SK-N-SH (cell line): ENCODE measurements around the gene OSBPL10.

Experiments used
- EP300 ChIP-seq, 2 experiments: IDR thresholded peaks; 2 replicates each; pipeline versions ENCODE4 v1.4.0 to v1.6.1; 2012; ENCODE audit warnings: borderline replicate concordance in 1 of 2, low read depth in 1 of 2, low read length in 1 of 2
- EZH2phosphoT487 ChIP-seq: fragments of 200-600 bp; sonication (generic); IDR thresholded peaks from 2 replicates; pipeline ENCODE4 v1.6.1; 2017; ENCODE audit warnings: low read depth, mixed run types, mild to moderate bottlenecking, antibody characterized with exemption, moderate library complexity, borderline replicate concordance
- FOXM1 ChIP-seq: IDR thresholded peaks from 2 replicates; pipeline ENCODE4 v1.4.0; 2012; ENCODE audit warnings: low read depth, mild to moderate bottlenecking
- JUND ChIP-seq: IDR thresholded peaks from 2 replicates; pipeline ENCODE4 v1.4.0; 2012
- MEF2A ChIP-seq: IDR thresholded peaks from 2 replicates; pipeline ENCODE4 v1.4.0; 2012; ENCODE audit warnings: low read depth, borderline replicate concordance
- POLR2AphosphoS5 ChIP-seq: IDR thresholded peaks from 2 replicates; pipeline ENCODE4 v1.6.1; 2012; ENCODE audit warnings: low read depth, low read length
- RCOR1 ChIP-seq: fragments of 150-350 bp; IDR thresholded peaks from 2 replicates; pipeline ENCODE4 v1.6.1; 2017; ENCODE audit warnings: antibody characterized with exemption, low read length
- RFX5 ChIP-seq: IDR thresholded peaks from 2 replicates; pipeline ENCODE4 v1.6.1; 2012; ENCODE audit warnings: mild to moderate bottlenecking, improper control_type of control experiment, low read length
- TCF12 ChIP-seq: IDR thresholded peaks from 2 replicates; pipeline ENCODE4 v1.4.0; 2012
- YY1 ChIP-seq: IDR thresholded peaks from 2 replicates; pipeline ENCODE4 v1.4.0; 2012; ENCODE audit warnings: low read depth, mild to moderate bottlenecking
- TF ChIP-seq, protein P1 (sequence below): fragments of 200-600 bp; sonication (generic); IDR thresholded peaks from 2 replicates; pipeline ENCODE4 v1.6.1; 2017; ENCODE audit warnings: antibody characterized with exemption, mild to moderate bottlenecking, moderate library complexity
- TF ChIP-seq, protein P2 (sequence below): fragments of 150-350 bp; IDR thresholded peaks from 2 replicates; pipeline ENCODE4 v1.6.1; 2017; ENCODE audit warnings: antibody characterized with exemption, low read length, low read depth, borderline replicate concordance
- TF ChIP-seq, protein P3 (sequence below): IDR thresholded peaks from 2 replicates; pipeline ENCODE4 v1.4.0; 2012; ENCODE audit warnings: low read depth
- TF ChIP-seq, protein P4 (sequence below): IDR thresholded peaks from 2 replicates; pipeline ENCODE4 v1.4.0; 2012; ENCODE audit warnings: low read depth, borderline replicate concordance

DNA sequence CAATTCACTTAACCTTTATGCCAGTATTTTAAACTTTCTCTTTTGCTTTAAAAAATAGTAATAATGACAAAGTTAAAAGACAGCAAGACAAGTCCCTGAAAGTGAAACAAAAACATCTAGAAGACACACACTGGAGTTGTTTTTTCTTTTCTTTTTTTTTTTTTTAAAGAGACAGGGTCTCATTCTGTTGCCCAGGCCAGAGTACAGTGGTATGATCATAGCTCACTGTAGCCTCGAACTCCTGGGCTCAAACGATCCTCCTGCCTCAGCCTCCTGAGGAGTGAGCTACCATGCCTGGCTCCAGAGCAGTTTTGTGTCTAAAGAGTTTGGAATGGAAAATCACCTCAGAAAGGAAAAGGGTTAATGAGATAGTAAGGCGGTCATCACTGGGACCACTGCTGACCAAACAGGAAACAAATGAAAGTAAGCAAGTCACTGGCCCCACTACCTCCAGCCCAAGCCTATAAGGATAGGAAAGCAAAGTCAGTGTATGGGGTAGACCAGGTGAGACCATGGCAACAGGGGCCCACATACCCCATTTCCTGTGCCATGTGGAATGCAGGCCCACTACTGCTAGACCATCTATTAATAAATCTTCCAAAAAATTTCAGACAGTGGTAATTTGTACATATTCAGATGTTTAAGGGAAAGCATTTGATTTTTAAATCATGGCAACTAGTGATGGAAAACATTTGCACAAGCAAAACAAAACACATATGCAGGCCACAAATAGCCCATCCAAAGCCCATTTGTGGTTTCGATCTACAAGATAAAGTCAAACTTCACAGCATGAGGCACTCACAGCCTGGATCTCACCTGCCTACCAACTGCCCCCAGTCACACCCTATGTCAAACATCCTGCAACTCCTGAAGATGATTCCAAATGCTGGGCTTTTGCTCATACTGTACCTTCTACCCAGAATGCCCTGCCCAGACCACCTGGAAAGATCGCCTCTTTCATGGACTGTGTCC, 62.6 kb downstream of the OSBPL10 start:
- TF ChIP-seq, protein P1, sequence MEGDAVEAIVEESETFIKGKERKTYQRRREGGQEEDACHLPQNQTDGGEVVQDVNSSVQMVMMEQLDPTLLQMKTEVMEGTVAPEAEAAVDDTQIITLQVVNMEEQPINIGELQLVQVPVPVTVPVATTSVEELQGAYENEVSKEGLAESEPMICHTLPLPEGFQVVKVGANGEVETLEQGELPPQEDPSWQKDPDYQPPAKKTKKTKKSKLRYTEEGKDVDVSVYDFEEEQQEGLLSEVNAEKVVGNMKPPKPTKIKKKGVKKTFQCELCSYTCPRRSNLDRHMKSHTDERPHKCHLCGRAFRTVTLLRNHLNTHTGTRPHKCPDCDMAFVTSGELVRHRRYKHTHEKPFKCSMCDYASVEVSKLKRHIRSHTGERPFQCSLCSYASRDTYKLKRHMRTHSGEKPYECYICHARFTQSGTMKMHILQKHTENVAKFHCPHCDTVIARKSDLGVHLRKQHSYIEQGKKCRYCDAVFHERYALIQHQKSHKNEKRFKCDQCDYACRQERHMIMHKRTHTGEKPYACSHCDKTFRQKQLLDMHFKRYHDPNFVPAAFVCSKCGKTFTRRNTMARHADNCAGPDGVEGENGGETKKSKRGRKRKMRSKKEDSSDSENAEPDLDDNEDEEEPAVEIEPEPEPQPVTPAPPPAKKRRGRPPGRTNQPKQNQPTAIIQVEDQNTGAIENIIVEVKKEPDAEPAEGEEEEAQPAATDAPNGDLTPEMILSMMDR, result no peak
- TF ChIP-seq, protein P2, sequence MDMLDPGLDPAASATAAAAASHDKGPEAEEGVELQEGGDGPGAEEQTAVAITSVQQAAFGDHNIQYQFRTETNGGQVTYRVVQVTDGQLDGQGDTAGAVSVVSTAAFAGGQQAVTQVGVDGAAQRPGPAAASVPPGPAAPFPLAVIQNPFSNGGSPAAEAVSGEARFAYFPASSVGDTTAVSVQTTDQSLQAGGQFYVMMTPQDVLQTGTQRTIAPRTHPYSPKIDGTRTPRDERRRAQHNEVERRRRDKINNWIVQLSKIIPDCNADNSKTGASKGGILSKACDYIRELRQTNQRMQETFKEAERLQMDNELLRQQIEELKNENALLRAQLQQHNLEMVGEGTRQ, result no peak
- TF ChIP-seq JUND (no peak), FOXM1 (no peak), EZH2phosphoT487 (no peak), TCF12 (no peak), POLR2AphosphoS5 (no peak), RCOR1 (no peak), MEF2A (no peak), EP300 (IDR thresholded peaks at IDR 0.05; ENCODE audit: borderline replicate concordance in 1 of 2, low read depth in 1 of 2, low read length in 1 of 2) (no peak), YY1 (no peak), RFX5 (no peak)
- TF ChIP-seq, protein P3, sequence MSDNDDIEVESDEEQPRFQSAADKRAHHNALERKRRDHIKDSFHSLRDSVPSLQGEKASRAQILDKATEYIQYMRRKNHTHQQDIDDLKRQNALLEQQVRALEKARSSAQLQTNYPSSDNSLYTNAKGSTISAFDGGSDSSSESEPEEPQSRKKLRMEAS, result no peak
- TF ChIP-seq, protein P4, sequence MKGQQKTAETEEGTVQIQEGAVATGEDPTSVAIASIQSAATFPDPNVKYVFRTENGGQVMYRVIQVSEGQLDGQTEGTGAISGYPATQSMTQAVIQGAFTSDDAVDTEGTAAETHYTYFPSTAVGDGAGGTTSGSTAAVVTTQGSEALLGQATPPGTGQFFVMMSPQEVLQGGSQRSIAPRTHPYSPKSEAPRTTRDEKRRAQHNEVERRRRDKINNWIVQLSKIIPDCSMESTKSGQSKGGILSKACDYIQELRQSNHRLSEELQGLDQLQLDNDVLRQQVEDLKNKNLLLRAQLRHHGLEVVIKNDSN, result no peak
